Hematopoietic multipotent progenitor cell treated with erythropoietin and hydrocortisone succinate and interleukin-3 and kit ligand, for 15 days (in vitro differentiated cells): ENCODE measurements around the gene GABRA5.

Experiments used
- DNase-seq: peaks from one replicate; pipeline ENCODE4 v3.0.0-alpha.2; 2015; ENCODE audit warnings: low spot score

The GABRA5 gene

DNA sequence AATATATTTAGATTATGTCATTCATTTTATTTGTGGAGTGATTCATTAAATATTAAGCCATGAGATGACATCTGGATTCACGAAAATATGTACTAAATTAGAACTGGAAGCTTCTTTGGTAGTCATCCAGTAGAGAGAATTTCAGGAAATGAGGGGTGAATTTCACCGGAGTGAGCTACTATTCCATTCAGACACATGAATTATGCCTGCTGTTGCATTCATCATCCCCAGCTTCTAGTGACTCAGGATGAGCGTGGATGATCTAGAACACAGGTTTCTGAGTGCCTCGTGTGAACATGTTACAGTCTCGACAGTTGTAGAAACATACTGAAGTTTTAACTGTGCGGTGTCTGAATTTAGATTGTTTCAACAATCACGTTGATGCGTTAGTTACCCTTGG, 61.2 kb downstream of the GABRA5 start:
- no peak for DNase-seq

DNA sequence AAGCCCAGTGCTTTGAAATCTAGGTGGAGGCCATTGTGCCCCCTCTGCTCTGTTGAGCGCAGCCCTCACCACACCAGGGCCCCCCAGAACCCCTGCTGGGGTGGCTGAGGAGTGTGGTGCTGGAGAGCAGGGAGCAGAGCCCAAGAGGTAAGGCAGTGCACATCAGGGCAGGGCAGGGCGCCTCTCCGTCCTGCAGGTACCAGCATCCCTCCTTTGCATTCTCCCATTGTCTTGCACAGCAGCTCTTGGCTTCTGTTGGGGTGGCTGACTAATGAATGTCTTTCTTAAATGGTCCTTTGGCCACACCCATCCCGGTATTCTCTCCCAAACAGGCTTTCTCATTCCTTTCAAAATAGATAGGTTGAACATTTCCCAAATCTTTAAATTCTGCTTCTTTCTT, 62.7 kb downstream of the GABRA5 start:
- DNase-seq: no peak

DNA sequence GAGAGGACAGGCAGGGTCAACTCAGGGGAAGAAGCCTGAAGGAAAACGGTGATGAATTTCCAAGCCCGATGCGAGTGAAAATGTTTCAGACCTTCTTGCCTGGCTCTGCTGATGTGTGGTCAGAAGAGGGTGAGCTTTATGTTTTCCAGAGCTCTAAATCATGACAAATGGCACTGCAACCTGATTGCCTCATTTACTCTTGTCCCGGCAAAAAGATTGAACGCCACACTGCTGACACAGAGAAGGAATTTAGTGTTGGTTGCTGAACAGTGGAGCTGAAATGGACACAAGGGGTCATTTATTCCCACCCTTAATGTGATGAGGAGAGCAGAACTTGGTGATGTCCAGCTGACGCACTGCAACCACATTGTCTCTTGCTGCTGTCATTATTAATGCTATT, 68.0 kb downstream of the GABRA5 start:
- DNase-seq: no peak

DNA sequence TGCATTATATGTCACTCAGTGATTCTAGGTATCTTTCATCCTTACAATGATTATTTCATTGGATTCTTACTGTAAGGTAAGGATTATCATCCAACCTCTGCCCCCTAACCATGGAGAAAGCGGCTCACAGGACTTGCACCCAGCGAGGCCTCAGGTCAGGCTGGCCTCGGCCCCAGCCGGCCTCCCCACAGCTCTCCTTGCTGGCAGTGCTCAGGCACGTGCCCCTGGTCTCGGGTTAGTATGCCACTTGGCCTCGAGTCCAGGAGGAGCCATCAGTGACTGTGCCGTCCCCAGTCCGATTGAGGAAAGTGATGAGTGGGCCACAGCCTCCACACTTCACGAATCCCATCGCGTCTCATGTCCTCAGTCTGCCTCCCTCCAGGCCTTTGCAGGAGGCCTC, 68.5 kb downstream of the GABRA5 start:
- no peak for DNase-seq

DNA sequence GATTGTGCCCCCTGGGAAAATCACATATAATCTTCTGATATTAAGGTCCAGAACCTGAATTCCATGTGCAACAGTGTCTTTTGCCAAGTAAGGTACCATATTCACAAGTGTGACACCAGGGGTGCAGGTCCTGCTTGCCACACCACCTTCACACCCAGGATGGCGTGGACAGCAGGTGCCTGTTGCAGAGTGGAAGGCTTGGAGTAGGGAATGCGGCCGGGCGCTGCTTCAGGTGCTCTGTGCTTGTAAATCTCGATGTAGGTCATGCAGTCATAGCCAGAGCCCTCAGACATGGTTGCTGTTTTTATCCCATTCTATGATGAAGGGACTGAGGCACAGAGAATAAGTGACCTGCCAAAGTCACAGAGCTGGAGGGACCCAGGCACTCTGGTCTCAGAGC, 69.6 kb downstream of the GABRA5 start:
- no peak for DNase-seq

DNA sequence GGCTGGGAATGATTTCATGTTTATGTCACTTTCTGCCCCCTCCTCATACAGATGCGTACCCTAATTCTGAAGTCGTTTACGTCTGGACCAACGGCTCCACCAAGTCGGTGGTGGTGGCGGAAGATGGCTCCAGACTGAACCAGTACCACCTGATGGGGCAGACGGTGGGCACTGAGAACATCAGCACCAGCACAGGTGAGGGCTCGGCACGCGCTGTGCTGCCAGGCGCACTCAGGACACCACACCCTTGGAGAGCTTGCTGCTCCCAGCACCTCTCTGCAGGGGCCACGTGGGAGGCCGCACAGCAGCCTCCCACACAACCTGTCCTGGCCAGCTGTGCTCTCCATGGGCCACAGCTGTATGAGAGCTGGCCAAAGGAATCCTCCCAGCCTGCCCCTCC, 70.3 kb downstream of the GABRA5 start:
- DNase-seq: no peak

DNA sequence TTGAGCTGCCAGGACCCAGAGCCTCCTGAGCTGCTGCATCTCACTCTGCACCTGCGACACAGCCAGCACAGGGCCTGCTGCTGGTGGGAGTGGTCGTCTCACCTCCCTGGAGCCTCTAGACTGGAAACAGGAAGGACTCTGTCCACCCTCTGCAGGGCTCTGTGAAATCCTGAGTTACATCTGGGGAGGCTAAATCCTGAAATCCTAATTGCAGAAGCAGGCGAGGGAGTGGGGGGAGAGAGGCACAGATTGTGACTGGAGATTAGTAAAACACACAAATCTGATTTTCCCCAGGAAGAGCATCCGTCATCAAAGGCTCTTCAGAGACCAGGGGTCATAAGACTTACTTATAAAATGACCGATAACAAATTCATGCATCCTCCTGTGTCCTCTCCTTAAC, 72.5 kb downstream of the GABRA5 start:
- DNase-seq: no peak

DNA sequence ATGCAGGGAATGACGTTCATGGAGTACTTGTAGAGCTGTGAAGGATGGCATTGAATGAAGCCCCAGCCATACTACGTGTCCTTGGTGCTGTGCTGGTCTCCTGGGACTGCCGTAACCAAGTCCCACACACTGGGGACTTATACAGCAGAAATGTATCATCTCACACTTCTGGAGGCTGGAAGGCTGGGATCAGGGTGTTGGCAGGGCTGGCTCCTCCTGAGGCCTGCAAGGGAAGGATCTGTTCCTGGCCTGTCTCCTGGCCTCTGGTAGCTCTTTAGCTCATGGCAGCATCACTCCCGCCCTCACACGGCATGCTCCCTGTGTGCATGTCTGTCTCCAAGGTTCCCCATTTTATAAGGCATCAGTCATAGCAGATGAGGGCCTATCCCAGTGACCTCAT, 74.6 kb downstream of the GABRA5 start:
- no peak for DNase-seq

DNA sequence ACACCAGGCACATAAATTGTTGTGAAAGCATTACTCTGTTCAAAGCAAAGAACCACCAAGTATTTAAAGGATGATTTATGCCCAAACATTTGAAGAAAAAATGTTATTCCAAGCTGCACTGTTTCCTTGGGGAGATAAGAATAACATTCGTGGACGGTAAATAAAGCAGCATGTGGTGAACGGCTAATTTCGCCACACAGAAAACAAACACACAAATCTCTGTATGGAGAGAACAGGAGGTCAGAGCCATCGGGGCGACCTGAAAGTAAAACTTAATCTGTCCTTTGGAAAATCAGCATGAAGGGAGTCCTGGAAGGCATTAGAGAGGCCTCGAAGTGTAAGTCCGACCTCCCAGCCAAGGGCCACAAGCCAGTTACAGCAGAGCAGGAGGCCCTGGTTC, 77.0 kb downstream of the GABRA5 start:
- no peak for DNase-seq

DNA sequence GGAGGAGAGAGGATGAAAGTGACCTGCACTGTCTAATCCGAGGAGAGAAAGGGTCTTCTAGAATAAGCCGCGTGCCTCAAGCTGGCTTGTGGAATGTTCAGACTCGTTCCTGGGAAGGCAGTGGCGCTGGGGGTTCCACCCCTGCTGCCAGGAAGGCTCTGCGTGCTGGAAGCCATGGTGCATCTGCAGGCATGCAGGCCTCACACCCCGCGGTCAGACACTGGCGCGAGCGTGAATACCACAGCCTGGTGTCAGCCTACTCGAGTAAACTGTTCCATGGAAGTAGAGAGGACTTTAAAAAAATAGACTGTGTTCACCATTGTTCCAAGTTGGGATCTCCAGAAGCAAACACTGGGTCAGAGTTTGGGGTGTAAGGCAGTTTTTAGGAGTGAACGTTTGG, 78.2 kb downstream of the GABRA5 start:
- DNase-seq: no peak

DNA sequence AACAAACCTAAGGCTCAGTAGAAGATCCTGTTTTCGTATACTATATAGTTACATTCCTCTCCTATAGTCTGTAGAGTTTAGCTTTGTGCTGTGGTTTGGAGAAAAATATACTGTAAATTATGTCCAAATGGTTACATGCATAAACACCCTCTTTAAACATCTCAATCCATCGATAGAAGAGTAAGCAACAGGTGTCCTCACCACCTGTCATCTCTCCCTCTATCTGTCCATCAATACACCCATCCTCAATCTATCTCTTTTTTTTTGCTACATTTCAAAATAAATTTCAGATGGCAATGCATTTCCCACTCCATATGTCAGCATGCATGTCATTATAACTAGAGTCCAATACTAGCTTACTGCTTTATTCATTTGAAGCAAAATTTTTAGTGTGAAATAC, 83.1 kb downstream of the GABRA5 start:
- DNase-seq: no peak

DNA sequence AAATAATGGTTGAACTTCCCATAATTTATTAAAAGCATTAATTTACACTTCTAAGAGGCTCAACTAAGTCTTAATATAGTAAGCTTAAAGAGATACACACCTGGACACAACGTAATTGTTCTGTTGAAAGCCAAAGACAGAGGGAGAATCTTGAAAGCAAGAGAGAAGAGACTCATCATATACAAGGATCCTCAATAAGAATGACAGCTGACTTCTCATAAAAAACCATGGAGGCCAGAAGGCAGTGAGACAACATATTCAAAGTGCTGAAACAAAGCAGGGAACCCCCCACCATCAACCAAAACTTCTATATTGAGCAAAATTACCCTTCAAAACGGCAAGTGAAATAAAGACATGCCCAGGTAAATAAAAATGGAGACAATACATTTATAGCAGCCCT, 87.5 kb downstream of the GABRA5 start:
- DNase-seq: no peak

DNA sequence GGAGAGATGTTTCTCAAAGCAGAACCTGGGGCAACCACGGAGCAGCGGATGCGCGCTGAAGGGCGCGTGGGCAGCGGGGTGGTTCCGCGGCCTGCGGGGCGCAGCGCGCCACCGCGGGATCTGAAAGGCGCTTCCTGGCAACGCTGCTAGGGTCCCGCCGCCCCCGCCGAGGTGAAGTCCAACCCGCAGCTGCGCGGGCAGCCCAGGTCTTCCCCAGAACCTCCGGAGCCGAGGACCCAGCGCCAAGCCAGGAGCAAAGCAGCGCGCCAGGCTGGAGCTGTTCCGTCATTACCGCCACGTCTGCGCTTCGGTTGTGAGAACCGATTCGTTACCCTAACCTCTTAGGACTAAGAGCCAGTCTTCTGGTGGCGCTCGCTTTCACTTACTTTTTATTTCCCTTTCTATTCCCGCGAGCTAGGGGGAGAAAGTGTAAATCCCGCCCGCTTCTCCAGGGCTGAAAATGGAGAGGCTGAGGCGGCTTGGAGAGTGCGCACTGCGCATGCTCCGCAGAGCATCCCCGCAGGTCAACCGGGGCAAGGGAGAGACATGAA, 100.9 kb downstream of the GABRA5 start:
- no peak for DNase-seq

DNA sequence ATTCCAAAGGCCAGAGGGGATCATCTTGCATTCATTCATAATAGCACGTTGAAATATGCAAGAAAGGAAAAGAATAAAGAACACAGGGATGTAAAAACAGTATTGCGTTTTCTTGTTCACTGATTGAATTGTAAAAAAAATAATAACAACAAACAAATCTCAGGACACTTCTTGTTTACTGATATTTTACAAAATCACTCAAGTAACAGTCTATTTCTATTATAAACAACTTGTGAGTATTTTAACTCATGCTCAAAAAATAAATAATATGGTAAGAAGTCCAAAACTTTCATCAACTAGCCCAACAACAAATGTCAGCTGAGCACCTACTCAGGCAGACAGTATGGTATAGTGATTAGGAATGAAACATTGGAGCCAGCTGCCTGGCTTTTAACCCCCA, 101.9 kb downstream of the GABRA5 start:
- DNase-seq: no peak

DNA sequence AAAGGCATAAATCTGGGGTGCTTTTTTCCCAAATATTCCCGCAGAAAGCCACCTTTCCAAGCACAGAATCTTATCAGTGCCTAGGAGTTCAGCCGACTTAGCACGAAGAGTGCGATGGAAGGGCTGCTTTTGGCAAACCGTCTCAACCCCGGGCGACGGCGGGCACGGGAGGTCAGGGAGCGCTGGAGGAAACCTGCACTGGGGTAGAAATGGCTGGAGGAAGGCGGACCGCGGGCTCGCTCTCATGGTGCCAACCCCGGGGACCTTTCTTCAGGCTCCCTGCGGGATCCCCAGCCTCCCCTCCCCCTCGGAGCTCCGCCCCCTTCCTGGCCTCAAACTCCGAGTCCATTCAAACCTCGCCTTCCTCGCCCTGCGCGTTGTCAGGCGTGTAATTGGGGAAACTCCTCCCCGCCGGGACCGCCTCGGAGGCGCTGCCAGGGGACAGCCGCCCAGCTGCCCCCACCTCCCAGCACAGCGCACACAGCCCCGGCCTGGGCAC, 103.9 kb downstream of the GABRA5 start, which contains the start of gene GABRG3:
TSS of gene GABRG3 (plus strand) at position 470 of the 499 bp plus-strand sequence.
- no peak for DNase-seq

DNA sequence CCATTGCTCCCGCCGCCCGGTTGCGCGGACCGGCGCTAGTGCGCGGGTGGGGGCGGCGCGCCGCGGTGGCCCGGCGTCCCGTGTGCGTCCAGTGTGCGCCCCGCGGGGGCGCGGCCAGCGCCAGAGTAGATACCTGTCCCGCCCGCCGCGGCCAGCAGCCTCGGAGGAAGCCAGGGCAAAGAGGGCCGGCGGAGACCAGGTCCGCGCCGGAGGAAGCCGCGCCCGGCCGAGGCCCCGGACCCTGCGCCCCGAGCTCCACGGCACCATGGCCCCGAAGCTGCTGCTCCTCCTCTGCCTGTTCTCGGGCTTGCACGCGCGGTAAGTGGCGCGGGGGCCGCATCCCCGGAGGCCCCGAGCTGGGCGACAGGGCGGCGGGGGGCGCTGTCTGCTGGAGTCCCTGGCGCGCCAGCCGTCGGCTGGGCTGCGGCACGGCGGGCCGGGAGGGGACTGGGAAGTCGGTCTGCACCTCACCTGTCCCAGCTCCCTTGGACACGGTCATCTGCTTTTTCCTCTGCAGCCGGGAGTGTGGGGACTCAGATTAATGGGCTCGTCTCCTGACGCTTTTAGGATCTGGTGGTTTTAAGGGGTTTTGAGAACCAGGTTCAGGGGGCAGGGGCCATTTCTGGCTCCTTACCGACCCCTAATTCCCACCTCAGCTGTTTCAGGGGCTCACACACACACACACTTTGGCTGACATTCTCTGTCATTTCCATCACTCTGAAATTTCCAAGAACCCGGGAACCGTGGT, 104.6 kb downstream of the GABRA5 start:
- no peak for DNase-seq

DNA sequence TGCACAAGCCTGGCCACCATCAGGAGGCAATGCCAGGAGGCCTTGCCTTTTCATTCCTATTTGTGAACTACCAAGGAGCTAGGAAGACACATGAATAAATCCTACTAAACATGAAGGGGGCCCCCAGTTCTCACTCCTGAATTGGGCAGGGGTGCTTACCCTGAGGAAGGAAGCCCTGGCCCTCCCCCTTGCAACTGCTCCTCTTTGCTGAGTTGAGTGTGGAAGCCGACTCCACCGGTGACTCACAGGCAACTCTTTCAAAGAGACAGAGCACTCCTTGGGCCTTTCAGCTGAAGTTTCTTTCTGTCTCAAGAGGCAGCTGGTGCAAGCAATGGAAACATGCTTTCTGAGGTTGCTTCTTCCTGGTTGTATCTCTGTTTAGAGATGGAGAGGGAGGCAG, 105.8 kb downstream of the GABRA5 start:
- DNase-seq: no peak

DNA sequence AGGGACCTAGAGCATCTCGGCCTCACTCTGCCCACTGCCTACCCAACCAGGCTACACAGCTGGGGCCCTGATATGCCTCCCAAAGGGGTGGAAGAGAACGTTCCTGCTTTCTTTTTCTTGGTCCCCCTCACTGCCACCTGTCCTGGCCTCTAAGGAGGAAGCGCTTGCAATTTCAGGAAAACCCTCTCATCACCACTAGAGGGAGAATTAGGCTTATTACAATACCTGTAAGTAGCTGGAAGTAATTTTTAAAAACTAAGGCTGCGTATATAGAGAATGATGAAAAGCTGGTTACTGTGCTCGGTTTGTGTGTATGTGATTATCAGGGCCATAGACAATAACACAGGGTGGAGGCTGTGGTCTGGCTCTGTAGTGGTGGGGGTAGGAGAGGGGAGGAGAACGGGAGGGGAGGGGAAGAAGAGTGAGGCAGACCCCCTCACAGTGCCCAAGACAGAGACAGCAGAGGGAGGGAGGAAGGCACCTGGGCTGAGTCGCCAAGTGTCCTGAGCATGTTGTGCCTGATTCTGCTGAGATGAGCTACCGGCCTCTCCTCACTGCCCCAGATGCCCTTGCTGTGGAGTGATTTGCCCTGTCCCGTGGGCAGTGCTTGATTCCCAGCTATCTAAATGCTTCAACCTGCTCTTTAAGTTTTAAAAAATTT, 107.4 kb downstream of the GABRA5 start:
- DNase-seq: no peak

DNA sequence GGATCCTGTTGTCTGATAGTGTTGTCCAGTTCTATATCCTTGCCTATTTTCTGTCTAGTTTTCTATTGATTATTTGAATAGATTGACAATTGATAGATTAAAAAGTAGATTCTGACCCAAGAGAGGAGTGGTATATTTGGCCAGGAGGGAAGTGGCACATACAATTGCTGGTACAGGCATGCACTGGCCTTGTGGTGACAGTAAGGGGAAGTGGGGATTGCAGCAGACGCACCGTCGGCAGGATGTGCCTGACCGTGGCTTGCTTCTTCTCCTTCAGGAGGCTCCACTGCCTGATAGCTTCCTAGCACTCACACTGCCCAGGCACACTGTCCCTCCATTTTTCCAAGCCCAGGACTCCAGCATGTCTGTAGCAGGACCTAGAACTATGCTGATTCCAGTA, 114.6 kb downstream of the GABRA5 start:
- no peak for DNase-seq

DNA sequence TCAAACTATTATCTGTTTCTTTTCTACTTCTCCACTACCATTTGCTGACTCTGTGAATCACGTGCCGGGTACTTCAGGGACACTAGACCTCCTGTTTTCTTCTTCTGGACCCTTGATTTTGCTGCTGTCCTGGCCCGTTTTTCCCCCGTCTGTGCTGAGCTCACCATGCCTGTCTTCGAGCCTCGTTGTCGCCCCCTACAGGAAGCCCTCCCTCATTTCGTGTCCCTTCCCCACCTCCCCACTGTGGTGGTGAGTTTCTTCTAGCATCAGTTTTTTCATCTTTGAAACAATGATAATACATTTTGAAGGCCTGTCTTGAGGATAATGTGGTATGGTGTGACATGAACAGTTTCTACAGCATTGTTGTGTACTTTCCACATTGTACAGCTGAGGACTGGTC, 117.0 kb downstream of the GABRA5 start:
- no peak for DNase-seq

DNA sequence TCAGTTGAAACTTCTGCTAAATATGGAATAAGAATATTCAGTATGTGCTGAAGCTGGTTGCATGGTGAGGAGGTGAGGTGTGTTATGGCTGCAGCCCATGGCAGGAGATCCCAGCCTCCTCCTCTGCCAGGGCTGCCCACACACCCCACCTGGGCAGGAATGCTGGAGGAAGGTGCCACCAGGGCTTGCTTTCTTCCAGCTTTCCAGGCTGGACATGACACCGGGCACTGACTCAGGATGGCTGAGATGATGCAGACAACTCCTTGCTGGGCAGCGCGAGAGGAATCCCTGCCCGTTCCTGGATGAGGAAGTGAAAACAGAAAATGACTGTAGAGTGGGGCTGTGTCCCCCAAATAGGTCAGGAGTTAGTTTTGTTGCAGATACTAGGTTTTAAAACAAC, 118.2 kb downstream of the GABRA5 start:
- DNase-seq: no peak

DNA sequence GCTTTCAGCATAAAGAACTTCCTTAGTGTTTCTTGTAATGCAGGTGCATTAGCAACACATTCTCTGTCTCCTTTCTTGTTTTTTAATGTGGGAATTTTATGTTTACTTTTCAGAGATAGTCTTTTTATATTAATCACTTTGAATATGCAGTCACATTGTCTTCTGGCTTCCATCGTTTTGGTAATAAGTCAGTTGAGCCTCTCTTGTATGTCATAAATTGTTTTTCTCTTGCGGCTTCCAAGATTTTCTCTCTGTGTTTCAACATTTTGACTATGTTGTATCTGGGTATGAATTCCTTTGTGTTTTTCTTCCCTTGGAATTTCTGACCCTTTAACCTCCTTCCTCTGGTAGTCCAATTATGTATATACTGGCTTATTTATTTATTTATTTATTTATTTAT, 129.4 kb downstream of the GABRA5 start:
- no peak for DNase-seq
